GM23338 (cell line): ENCODE data around the gene PPP2R5E. TPM values are rescaled to one million over a fixed set of nuclear protein-coding genes. Genes with fewer than 3 reads are reported as not detected.

ENCODE experiments used
- ATAC-seq: fragments of 200-7000 bp; cut with Tn5 transposase; 3 replicates; pipeline ENCODE4 v1.9.1; 2020
- DNase-seq: peaks from one replicate; pipeline ENCODE4 v3.0.0-alpha.2; 2015; ENCODE audit warnings: low spot score
- H2AFZ ChIP-seq: fragments of 200-600 bp; sonication (generic); 2 replicates; pipeline ENCODE4 v1.8.0; 2016; ENCODE audit warnings: antibody characterized with exemption, mild to moderate bottlenecking, moderate library complexity
- H3F3A ChIP-seq: fragments of 200-600 bp; sonication (generic); replicated peaks from 2 replicates; pipeline ENCODE4 v1.8.0; 2017; ENCODE audit warnings: antibody characterized with exemption, mixed run types, low read depth
- H3K27ac ChIP-seq: fragments of 200-600 bp; sonication (generic); 2 replicates; pipeline ENCODE4 v1.6.1; 2016; ENCODE audit warnings: low read depth
- H3K27me3 ChIP-seq: fragments of 200-600 bp; sonication (generic); 2 replicates; pipeline ENCODE4 v1.8.0; 2016; ENCODE audit warnings: mild to moderate bottlenecking, mixed run types, moderate library complexity; ENCODE audit not compliant: insufficient read depth
- H3K36me3 ChIP-seq: fragments of 200-600 bp; sonication (generic); 2 replicates; pipeline ENCODE4 v1.8.0; 2016; ENCODE audit warnings: mild to moderate bottlenecking; ENCODE audit not compliant: insufficient read depth
- H3K4me1 ChIP-seq: fragments of 200-600 bp; sonication (generic); 2 replicates; pipeline ENCODE4 v1.8.0; 2016; ENCODE audit warnings: mild to moderate bottlenecking, moderate library complexity; ENCODE audit not compliant: insufficient read depth
- H3K4me2 ChIP-seq: fragments of 200-600 bp; sonication (generic); 2 replicates; pipeline ENCODE4 v1.7.1; 2017; ENCODE audit warnings: mixed run types
- H3K4me3 ChIP-seq: fragments of 200-600 bp; sonication (generic); 2 replicates; pipeline ENCODE4 v1.6.1; 2016; ENCODE audit warnings: mixed run types
- H3K79me2 ChIP-seq: fragments of 200-600 bp; sonication (generic); replicated peaks from 2 replicates; pipeline ENCODE4 v1.8.0; 2017; ENCODE audit warnings: mild to moderate bottlenecking; ENCODE audit not compliant: insufficient read depth
- H3K9me2 ChIP-seq: fragments of 200-600 bp; sonication (generic); 2 replicates; pipeline ENCODE4 v1.8.0; 2017; ENCODE audit not compliant: insufficient read depth
- H4K20me1 ChIP-seq: fragments of 200-600 bp; sonication (generic); replicated peaks from 2 replicates; pipeline ENCODE4 v1.8.0; 2017; ENCODE audit warnings: mild to moderate bottlenecking; ENCODE audit not compliant: insufficient read depth
- H3K27ac Mint-ChIP-seq: 2 replicates; pipeline ENCODE4 v1.8.0; 2020; ENCODE audit warnings: inconsistent platforms, mild to moderate bottlenecking, moderate library complexity, mixed read lengths
- H3K27me3 Mint-ChIP-seq: 3 replicates; pipeline ENCODE4 v1.8.0; 2022; ENCODE audit warnings: low read depth, mild to moderate bottlenecking, moderate library complexity, mixed read lengths, inconsistent platforms; ENCODE audit not compliant: insufficient read depth, poor library complexity
- H3K36me3 Mint-ChIP-seq: 3 replicates; pipeline ENCODE4 v1.8.0; 2021; ENCODE audit warnings: low read depth, mild to moderate bottlenecking, inconsistent platforms, moderate library complexity, mixed read lengths
- H3K4me1 Mint-ChIP-seq: 3 replicates; pipeline ENCODE4 v1.8.0; 2020; ENCODE audit warnings: mild to moderate bottlenecking, inconsistent platforms, mixed read lengths
- H3K4me3 Mint-ChIP-seq: 3 replicates; pipeline ENCODE4 v1.8.0; 2021; ENCODE audit warnings: moderate library complexity, mild to moderate bottlenecking, inconsistent platforms, mixed read lengths
- H3K9me3 Mint-ChIP-seq: 3 replicates; pipeline ENCODE4 v1.8.0; 2020; ENCODE audit warnings: moderate library complexity, mild to moderate bottlenecking, inconsistent platforms, mixed read lengths
- CREB1 ChIP-seq: fragments of 250-450 bp; sonication (Bioruptor Pico); IDR thresholded peaks from 2 replicates; pipeline ENCODE4 v1.5.0; 2020; ENCODE audit warnings: low read depth, mild to moderate bottlenecking, moderate library complexity
- EZH2 ChIP-seq: fragments of 200-600 bp; sonication (generic); IDR thresholded peaks from one replicate; pipeline ENCODE4 v1.8.0; 2017; ENCODE audit warnings: antibody characterized with exemption, mild to moderate bottlenecking, low read depth; ENCODE audit not compliant: unreplicated experiment
- JUNB ChIP-seq: IDR thresholded peaks from one replicate; pipeline ENCODE4 v1.6.1; 2016; ENCODE audit warnings: antibody characterized with exemption; ENCODE audit not compliant: unreplicated experiment
- POLR2AphosphoS5 ChIP-seq: IDR thresholded peaks from 2 replicates; pipeline ENCODE4 v1.6.1; 2016; ENCODE audit warnings: antibody characterized with exemption, low read depth
- ZNF114 ChIP-seq: fragments of 250-450 bp; sonication (Bioruptor Pico); IDR thresholded peaks from 2 replicates; pipeline ENCODE4 v1.5.0; 2020; ENCODE audit warnings: mild to moderate bottlenecking, moderate library complexity
- ZNF331 ChIP-seq: fragments of 250-450 bp; sonication (Bioruptor Pico); IDR thresholded peaks from 2 replicates; pipeline ENCODE4 v1.5.0; 2020; ENCODE audit warnings: low read depth, mild to moderate bottlenecking, moderate library complexity
- ZNF462 ChIP-seq: fragments of 250-450 bp; sonication (Bioruptor Pico); IDR thresholded peaks from 2 replicates; pipeline ENCODE4 v1.5.0; 2020; ENCODE audit warnings: mild to moderate bottlenecking, moderate library complexity
- polyA plus RNA-seq: library from polyadenylated mRNA; unstranded; fragments of >200 nt; fragmentation: Nextera tagmentation; extraction: Ambion mirVana; gene quantifications from 2 replicates; pipeline ENCODE4 v1.2.1, GENCODE V29; 2016
- total RNA-seq: library from RNA; depleted of rRNA; stranded (reverse); fragments of >200 nt; shearing (Covaris generic); gene quantifications from 2 replicates; pipeline ENCODE4 v1.2.3, GENCODE V29; 2014

PPP2R5E gene
- total and polyA plus RNA-seq, 2 experiments from 2014 or later = 40.9 to 45.5 TPM

DNA sequence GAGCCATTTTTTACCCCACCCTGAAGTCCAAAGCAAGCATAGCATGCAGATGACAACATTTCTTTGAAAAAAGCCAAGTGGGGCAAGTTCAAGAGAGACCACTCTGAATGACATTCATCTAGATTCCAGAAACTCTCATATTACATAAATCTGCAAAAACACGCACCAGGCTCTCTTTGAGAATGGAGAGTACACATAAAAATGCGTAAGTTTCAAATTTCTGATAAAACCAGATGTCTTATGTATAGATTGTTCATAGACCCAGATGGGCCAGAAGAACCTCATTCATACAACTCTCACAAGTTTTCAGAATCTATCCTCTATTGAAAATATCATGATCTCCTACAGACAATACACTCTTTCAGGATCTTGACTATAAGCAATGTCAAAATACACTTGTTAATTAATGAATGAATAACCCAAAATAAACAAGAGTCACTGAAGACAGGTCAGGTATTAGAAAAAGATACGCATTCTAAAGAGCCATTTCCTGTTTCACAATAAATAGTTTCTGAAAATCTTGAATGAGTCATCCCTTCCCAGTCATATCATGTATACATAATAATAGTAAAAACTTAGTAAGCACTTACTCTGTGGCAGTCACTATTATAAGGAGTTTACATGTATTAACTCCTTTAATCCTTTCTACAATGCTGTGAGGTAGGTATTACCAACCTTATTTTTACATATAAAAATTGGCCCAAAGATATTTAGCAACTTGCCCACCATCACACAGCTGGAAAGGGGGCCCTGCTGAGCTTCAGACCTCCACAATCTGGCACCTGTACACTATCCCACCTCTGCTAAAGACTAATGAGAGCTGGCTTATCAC lies 72.0 kb downstream of the PPP2R5E start (continued):
- no peak for TF ChIP-seq ZNF462 (CRISPR knock-in tag)

- peaks cover 19% of the 10 kb centered on the region for H3K4me1 Mint-ChIP-seq
- H3K9me2 ChIP-seq = no peaks in the 10 kb centered on the region
- DNase-seq (no peak), ATAC-seq (no peak)
- TF ChIP-seq POLR2AphosphoS5 (no peak), CREB1 (CRISPR knock-in tag) (no peak), ZNF114 (CRISPR knock-in tag) (no peak), ZNF331 (CRISPR knock-in tag) (no peak), JUNB (no peak), EZH2 (no peak)
- no peak overlapping the region for H3K4me3 ChIP-seq
- H3K4me2 ChIP-seq = no peak overlapping the region
- no peaks in the 10 kb centered on the region for H3F3A ChIP-seq
- no peak overlapping the region for H2AFZ ChIP-seq
- no peak overlapping the region for H3K27ac Mint-ChIP-seq
- peaks cover 25% of the 10 kb centered on the region for H3K4me1 ChIP-seq
- peaks cover 97% of the 10 kb centered on the region for H3K79me2 ChIP-seq
- no peaks in the 10 kb centered on the region for H3K9me3 Mint-ChIP-seq
- H3K27me3 ChIP-seq = no peaks in the 10 kb centered on the region
- H3K27me3 Mint-ChIP-seq = no peaks in the 10 kb centered on the region
- no peaks in the 10 kb centered on the region for H3K36me3 ChIP-seq
- no peak overlapping the region for H3K4me3 Mint-ChIP-seq
- peaks cover 4% of the 10 kb centered on the region; the same call in 2 of the 3 replicates for H3K36me3 Mint-ChIP-seq
- peaks cover 6% of the 10 kb centered on the region for H4K20me1 ChIP-seq
- no peak overlapping the region for H3K27ac ChIP-seq
These were observed 74.9 kb downstream of the PPP2R5E start for GRCh38 chr14:63468294-63468693.
